GM08714 (cell line): ENCODE measurements around the gene LRRC15.

Source experiments
- H3K4me3 ChIP-seq: fragments of 200-500 bp; sonication (Bioruptor generic); 2 replicates; pipeline ENCODE4 v1.5.1; 2014; ENCODE audit warnings: mild to moderate bottlenecking, low read length, inconsistent platforms
- ZNF274 ChIP-seq: IDR thresholded peaks from 2 replicates; pipeline ENCODE4 v1.6.1; 2012; ENCODE audit warnings: mild to moderate bottlenecking, low read depth, low read length

The LRRC15 gene

DNA sequence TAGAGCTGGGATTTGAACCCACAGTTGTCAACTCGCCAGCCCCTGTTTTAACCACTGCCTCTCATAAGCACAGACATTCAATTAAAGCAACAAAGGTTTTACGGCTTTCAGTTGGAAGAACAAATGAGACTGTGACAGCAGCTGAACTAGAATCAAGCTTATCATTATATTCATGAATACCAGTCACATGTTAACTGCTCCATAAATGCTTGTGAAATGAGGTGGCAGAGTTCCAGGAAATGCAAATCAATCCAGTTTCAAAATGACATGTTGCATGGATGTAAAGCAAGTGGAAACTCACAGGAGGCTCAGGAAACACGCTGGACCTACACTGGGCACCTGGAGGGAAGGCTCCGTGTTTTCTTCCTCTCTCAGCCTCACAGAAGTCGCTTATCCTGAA, 25.7 kb upstream of the LRRC15 start:
- H3K4me3 ChIP-seq = no peak overlapping the region
- TF ChIP-seq ZNF274 = no peak

DNA sequence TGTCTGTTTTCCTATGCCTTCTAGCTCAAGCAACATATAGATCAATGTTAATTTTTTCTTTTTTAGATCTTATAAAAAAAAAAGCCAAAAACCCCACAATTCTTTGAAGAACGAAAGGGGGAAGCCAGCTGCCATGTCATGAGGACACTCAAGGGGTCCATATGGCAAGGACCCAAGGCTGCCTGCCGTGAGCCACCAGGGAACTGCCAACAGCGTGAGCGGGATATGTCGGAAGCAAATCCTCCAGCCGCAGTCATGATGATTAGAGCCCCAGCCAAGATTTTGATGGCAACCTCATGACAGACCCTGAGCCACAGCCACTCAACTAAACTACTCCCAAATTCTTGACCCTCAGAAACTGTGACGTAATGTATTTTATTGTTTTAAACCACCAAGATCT, 23.0 kb upstream of the LRRC15 start:
- TF ChIP-seq ZNF274 = no peak
- no peak overlapping the region for H3K4me3 ChIP-seq

DNA sequence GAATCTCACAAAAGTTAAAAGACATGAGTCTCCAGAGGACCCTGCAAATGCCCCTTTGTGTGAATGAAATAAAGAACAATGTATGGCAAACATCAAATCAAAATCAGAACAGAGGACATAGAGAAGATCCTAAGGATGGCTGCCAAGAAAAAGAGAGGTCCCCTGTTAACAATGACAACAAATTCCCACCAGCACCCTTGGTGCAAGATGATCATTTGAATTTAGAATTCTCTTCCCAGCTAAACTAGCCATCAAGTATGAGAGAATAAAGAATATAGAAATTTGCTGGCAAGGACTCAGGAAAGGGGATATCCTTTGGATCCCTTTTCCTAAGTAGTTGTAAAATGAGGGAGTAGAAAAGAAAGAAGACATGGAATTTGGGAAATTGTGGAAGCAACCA, 21.3 kb upstream of the LRRC15 start:
- H3K4me3 ChIP-seq = no peak overlapping the region
- TF ChIP-seq ZNF274 = no peak

DNA sequence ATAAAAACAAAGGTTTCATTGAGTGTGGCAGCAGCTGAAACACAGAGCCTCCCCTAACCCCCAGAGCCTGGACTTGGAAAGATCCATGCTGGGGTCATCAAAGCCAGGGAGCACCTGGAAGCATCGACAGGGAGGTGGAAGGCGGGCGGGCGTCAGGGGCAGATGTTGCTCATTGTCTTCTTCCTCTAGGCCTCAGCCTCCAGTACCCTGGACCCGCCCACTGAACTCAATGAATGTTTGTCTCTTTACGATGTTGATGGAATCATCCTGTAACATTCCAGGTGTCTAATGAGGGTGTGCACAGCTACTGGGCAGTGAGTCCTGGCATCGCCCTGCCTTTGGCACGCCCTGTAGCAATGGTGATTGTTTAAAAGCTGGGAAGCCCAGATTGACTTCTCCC, 19.7 kb upstream of the LRRC15 start:
- H3K4me3 ChIP-seq = no peak overlapping the region
- no peak for TF ChIP-seq ZNF274

DNA sequence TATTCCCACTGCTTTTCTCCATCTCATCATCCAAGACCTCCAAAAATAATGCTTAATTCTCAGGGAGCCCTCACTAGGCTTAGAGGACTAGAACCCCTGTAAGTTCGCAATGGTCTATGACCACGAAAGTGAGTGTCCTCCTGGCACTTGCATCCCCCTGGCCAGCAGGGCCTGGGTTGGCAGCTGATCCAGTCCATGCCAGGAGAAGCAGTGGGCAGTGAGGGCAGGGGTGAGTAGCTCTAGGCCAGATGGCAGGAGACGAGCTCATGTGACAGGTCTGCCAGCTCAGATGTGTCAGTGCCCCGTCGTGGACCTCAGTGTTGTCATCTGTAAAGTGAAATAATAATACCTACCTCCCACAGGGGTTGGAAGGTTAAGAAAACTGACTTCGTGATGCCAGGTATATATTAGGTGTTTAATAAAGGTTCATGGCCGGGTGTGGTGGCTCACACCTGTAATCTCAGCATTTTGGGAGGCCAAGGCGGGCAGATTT, 18.4 kb upstream of the LRRC15 start:
- TF ChIP-seq ZNF274 = no peak
- no peak overlapping the region for H3K4me3 ChIP-seq

DNA sequence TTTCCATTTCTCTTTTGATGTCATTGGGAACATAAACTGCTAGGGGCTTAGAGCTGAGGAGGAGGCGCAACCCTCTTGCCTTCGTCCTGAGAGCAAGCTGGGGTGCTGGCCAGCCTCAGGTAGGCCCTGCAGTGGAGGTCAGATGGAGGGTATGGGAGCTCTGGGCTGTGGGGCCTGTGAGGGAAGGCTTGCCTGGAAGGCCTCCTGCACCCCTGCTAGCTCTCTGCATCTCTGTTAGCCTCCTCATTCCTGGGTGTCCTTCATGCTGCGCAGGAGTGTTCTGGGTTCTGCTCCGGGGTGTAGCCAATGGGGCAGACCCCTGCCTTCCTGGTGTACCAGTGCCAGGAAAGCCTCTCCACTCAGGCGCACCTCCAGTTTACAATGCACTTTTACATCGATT, 17.7 kb upstream of the LRRC15 start:
- H3K4me3 ChIP-seq = no peak overlapping the region
- TF ChIP-seq ZNF274 = no peak

DNA sequence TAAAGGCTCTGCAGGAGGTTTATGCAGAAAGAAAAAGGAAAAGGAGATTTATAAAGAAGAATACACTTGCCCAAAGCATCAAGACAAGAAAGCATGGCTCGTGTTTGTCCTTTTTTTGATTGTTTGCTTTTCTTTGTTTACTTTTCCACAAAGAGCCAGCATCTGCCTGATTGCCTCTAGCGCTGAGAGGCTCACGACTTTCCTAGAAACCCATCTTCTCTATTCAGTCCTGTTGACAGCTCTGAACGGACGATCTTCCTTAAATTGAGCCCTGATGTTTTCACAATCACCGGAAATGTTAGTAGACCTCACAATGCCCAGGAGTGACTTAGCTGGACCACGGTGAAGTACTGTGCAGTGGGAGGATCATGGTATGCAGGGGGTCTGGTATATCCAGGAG, 17.1 kb upstream of the LRRC15 start:
- H3K4me3 ChIP-seq = no peak overlapping the region
- no peak for TF ChIP-seq ZNF274

DNA sequence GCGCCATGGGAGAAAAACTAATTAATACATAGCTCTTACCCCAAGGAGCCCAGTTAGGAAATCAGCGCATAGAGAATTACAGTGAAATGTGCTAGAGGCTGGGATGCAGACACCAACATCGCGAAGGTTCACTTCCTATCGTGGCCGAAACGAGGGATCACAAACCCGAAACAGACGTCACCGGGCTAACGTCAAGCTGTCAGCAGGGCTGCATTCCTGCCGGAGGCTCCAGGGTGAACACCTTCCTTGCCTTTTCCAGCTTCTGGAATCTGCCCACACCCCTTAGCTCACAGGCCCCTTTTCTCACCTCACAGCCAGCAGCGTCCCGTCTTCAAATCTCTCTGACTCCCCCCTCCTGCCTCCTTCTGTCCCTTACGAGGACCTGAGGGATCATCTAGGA, 16.5 kb upstream of the LRRC15 start:
- TF ChIP-seq ZNF274 = no peak
- no peak overlapping the region for H3K4me3 ChIP-seq

DNA sequence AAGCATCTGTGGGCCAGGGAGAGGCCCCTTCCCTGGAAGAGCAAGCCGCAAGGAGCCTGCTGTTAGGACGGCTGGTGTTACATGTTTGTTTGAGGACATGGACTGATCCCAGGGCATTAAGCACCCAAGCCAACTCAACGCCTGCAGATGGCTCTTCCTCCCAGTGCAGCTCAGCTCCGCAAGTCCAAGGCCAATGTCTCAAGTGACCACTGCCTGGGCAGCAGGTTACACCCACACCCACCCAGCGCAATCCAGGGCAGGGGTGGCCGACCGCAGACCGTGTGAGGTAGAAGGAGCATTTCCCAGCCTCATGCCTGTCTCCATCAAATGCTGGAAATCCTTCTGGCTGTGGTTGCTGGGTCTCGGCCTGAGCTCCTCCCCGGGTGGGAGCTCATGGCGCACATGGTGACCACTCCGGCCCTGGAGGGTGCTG, 15.0 kb upstream of the LRRC15 start:
- TF ChIP-seq ZNF274 = no peak
- no peak overlapping the region for H3K4me3 ChIP-seq

DNA sequence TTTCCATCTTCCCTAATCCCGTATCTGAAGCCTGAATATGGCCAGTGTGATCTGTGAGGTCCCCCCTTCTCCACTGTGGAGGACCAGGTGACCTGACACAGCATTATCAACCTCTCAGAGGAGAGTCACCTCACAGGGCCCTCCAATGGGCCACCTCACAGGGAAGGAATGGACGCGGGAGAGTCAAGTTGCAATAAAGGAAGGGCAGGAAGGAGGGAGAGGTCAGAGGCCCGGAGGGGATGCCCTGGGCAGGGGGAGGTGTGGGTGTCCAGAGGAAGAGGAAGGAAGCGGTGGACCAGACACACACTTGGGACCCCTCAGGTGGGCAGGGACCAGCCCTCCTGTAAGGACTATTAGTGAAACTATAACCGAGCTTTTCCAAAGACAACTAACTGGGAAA, 14.6 kb upstream of the LRRC15 start:
- H3K4me3 ChIP-seq = no peak overlapping the region
- no peak for TF ChIP-seq ZNF274

DNA sequence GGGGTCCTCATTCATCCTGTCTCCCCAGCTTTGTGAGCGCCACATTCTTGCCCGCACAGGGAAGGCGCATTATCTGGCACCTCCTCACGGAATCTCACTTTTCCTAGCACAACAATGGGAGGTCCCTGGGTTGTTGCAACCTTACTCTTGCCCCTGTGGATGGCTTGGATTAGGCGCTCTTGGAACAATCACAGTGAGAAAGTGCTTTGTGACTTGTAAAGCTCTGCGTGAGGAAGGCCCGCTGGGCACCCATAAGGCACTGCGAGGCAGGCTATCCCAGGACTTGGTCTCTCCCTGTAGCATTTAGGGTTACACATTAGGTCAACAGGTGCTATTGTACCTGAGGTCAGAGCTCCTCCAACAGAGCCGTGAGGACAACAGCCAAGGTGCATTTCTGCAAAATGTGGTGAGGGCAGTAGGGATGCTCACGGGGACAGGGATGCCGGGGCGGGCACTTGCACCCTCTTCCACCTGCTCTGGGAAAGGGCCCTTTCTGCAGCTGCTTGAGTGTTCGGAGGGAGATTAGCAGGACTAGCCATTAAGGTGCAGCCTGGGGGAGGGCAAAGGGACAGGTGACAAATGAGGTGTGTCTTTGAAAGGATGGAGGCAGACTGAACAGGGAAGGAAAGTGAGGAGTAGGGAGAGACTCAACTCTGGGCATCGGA, 13.9 kb upstream of the LRRC15 start:
- no peak overlapping the region for H3K4me3 ChIP-seq
- no peak for TF ChIP-seq ZNF274

DNA sequence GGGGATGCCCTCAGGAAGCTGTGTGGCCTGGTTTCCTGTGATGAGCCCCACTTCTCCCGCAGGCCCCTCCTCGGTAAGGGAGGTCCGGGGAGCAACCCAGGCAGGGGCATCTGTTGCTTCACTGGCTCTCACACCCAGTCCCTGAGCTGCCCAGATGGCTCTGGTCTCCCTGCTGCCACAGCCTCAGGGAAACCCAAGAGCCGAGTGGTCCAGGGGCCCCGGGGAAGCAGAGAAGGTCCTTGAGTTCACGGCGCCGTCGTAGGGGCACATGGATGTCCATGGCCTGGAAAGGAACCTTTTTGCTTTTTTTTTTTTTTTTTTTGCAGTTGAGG, 13.3 kb upstream of the LRRC15 start:
- H3K4me3 ChIP-seq = no peak overlapping the region
- TF ChIP-seq ZNF274 = no peak

DNA sequence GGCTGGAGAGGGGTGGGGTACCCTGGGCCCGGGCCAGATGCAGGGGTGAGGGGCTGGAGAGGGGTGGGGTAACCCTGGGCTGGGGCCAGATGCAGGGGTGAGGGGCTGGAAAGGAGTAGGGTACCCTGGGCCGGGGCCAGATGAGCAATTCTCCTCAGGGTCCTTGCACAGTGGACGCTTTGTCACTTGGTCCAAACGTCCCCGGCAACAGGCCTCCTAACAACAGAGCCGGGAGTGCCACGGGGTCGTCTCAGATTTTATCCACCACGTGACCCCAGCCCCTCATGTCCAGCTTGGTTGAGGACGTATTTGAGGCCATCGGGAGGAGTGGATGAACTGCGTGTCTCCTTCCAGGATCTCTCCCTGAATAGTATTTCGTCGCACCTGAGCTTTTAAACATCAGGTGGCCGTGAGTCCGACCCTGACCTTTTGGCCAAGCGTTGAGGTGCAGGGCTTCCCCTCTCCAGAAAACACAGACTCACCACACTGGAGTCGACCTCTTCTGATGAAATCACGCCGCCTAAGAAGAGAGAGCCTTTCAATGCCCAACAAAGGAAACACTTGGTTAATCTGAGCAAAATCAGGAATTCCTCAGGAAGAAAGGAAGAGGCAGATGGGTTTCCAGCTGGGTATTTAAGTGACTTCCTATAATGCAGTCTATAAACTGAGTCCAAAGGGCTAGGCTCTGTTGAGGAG, 12.8 kb upstream of the LRRC15 start:
- no peak for TF ChIP-seq ZNF274
- no peak overlapping the region for H3K4me3 ChIP-seq

DNA sequence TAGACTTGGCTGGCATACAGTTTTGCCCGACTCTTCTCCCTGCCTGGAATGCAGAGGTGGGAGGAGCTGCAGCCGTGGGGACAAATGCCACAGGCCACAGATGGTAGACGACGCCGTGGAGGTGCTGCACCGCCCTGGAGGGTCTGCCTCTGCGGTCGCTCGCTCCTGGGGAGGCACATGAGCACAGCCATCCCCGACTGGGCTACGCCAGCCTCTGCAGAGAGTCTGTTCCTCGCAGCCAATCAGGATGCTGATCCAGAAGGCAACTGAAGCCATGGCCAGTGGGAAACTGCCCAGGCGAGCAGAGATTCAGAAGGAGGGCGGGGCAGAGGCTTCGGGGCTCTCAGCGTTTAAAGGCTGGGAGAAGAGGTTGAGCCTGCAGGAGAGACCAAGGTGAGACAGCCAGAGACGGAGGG, 11.9 kb upstream of the LRRC15 start:
- TF ChIP-seq ZNF274 = no peak
- H3K4me3 ChIP-seq = no peak overlapping the region

DNA sequence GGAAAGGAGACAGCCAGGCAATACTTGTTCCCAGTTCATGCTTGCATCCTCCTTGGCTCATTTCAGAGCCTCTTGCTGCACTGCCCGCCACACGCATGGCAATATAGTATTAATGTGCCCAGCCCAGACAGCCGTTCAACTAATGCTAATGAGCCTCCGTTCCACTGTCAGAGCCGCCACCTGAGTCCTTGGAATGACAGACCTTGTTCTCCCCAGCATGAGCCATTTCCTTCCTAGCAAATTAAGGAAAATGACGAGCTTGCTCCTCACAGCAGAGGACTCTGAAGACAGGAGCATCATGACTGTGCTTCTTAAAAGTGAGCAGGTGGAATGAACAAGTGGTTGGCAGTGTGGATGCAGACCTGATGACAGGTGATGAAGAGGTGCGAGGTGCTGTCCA, 10.8 kb upstream of the LRRC15 start:
- no peak overlapping the region for H3K4me3 ChIP-seq
- TF ChIP-seq ZNF274 = no peak

DNA sequence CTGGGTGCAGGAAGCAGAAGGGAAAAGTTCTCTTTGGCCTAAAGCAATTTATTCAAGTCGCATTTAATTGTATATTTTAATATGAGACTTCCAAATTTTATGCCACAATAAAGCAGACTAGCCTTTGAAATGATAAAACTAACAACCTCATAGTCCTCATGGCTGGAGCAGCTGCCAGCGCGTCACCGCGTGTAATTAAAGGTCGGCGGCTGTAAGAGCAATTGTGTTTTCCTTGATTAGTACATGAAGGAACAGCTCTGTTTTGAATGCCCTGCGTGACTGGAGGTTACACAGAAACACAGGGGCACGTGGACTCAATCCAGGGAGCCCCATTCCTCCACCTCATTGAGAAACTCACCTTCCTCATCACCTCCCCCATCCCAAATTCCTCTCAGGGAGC, 10.1 kb upstream of the LRRC15 start:
- TF ChIP-seq ZNF274 = no peak
- no peak overlapping the region for H3K4me3 ChIP-seq
